GM18505 (cell line): Measurements from ENCODE around the gene HELZ2.

Experiments
- ATAC-seq: cut with Tn5 transposase; IDR thresholded peaks from one replicate; pipeline ENCODE4 v1.9.1; 2021; ENCODE audit not compliant: unreplicated experiment
- POLR2A ChIP-seq: IDR thresholded peaks from 4 replicates; pipeline ENCODE4 v1.6.1; 2011; ENCODE audit warnings: borderline replicate concordance; ENCODE audit not compliant: insufficient read depth, insufficient read length; ENCODE audit errors: extremely low read depth

Gene HELZ2

DNA sequence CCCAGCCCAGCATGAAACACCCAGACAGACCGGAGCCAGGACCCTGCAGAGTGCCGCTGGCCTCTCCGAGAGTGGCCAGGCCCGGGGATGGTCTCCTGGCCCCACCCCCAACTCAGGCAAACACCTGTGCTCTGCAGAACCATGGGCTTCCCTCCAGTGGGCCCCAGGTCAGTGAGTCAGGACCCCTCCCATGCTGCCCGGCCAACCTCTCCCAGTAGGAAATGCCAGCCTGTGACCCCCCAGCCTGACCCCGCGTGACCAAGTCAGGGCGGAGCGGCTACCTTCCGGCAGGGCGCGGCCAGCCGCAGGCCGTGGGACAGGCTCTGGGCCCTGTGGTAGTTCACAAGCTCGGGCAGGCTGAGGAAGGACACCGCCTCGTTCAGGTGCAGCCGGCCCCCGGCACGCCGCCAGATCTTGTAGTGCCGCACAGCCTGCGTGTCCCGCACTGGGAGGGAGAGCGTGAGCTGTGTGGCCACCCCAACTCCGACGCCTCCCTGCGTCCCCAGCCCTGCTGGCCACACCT, 40.1 kb downstream of the HELZ2 start:
- ATAC-seq = no peak
- TF ChIP-seq POLR2A = no peak

DNA sequence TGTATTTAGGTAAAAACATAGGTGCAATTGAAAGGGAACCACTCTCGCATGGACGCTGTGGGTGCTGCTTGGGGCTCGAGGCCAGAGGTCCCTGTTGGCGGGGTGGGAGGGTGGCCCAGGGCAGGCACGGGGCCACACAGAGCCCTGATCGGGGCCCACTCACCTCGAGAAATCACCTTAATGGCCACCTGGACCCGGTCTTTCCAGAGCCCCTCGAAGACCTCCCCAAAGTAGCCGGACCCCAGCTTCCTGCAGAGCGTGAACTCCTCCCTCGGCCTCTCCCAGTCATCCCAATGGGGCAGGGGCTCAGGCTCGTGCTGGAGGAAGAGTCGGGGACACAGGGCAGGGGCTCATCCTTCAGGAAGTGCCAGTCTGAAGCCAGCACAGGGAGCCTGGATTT, 40.7 kb downstream of the HELZ2 start:
- no peak for TF ChIP-seq POLR2A
- no peak for ATAC-seq

DNA sequence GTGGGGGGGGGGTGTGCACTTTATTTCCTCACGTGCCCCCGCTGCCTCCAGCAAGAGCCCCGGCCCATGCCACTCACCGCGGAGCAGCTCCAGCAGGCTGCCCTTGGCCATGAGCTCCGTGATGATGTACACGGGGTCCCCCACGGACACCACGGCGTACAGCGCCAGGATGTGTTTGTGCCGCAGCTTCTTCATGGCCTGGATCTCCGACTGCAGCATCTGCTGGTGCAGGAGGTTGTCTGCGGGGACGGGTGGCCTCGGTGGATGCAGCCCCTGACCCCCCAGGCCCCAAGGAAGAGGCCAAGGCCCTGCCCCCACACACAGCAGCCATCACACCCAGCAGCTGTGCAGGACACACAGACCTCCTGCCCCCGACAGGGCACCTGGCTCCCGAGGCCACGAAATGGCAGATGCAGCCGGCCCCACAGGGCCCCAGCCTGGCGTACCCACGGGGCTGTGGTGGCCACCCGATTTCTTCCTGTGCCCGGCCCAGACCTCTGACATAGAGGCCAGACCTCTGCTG, 41.5 kb downstream of the HELZ2 start:
- ATAC-seq = no peak
- no peak for TF ChIP-seq POLR2A

DNA sequence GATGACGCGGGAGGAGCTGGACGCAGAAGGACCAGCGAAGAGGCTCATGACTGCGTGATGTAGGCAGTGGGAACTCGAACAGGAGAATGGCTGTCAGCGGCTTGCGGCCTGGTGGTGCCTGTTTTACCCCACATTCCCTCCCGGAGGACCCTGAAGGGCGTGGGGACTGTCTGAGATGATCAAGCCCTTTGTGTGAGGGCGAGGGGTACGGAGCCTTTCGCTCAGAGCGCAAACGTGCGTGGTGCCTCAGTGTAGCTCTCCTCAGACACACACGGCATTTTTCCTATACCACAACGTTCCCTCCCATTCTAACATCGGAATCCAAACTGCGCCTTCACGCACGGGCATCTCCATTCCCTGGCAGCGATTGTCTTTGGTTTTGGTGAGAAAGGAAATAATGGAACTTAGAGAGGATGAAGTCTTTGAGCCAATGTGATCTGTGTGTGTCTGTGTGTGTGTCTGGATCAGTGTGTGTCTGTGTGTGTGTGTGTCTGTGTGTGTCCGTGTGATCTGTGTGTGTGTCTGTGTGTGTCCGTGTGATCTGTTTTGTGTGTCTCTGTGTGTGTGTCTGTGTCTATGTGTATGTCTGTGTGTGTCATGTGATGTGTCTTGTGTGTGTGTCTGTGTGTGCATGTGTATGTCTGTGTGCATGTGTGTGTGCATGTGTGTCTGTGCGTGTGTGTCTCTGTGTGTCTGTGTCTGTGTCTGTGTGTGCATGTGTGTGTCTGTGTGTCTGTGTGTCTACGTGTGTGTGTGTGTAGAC, 42.2 kb downstream of the HELZ2 start:
- ATAC-seq = no peak
- no peak for TF ChIP-seq POLR2A

DNA sequence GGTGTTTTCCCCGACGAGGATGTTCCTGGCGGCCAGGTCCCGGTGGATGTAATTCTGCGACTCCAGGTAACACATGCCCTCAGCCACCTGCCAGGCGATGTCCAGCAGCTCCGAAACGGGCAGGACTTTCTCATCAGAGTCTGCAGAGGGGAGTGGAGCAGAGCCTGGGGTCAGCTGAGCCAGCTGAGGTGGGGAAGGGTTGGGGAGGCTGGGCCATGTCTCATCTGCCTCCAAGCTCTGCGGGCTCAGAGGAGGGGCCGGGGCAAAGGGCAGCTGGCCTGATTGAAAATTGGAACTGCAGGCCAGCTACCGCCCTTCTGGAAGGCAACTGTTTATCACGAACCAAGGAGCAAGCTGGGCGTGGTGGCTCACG, 43.3 kb downstream of the HELZ2 start:
- TF ChIP-seq POLR2A = no peak
- no peak for ATAC-seq

DNA sequence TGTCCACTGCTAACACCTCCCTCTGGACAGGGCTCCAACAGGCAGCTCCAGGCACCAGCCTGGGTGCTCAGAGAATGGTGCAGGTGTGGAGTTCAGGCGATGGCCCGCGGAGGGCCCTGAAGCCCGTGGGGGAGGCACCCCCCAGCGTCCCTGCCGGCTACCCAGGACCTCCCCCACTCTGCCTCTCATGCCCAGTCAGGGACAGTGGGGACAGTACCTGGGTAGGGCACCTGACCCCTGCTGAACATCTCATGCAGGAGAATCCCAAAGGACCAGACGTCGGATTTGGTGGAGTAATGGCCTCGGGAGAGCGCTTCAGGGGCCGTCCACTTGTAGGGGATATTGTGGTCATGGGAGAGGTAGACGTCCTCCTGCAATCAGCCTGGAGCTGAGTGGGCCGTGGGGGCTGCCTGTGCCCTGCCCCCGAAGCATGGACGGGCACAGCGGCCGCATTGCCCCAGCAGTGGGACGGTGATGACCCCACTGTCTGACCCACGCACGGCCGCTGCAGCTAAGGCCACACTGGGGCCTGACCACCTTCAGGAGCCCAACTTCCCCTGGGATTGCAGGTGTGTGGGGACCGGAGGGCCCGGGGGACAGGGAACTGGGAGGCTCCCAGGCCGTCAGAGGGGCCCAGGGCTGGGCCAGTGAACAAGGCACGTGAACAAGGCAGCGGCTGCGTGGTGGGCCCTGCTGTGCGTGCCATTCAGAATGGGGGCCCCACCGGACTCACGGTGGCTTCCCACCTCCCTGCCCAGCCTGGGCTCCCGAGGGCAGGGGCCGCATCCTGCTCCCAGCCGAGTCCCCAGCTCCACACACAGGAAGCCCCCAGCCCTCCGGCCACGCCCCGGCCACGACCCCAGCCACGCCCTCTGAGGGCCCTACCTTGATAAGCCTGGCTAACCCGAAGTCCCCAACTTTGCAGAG, 43.9 kb downstream of the HELZ2 start:
- no peak for ATAC-seq

DNA sequence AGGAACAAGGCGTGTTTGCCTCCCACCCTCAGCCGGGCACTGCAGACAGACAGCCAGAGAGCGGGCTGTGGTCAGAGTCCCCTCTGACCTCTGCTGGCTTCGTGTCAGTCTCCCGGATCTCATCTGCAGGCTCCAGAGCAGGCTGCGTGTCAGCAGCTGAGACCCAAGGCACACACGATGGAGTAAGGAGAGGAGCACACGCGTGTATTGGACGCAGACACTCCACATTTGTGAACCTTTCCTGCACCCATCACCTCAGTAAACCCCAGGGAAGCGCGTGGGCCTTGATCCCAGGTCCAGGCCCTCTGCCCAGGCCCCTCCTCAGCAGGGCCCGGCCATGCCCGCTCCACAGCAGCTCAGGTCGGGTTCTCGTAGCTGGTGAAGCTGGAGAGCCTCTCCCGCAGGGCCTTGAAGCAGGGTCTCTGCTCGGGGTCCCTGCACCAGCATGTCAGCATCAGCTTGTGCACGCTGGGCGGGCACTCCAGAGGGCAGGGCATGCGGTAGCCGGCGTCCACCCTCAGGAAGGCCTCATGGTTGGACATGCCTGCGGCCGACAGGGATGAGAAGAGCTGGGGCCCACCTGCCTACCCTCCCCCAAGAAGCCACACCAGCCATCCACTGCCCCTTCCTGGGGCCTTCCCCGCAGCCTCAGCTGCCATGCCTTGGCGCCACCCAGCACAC, 44.7 kb downstream of the HELZ2 start:
- no peak for ATAC-seq
- TF ChIP-seq POLR2A = no peak

More for the DNA sequence above, 43.9 kb downstream of the HELZ2 start:
- TF ChIP-seq POLR2A = no peak

DNA sequence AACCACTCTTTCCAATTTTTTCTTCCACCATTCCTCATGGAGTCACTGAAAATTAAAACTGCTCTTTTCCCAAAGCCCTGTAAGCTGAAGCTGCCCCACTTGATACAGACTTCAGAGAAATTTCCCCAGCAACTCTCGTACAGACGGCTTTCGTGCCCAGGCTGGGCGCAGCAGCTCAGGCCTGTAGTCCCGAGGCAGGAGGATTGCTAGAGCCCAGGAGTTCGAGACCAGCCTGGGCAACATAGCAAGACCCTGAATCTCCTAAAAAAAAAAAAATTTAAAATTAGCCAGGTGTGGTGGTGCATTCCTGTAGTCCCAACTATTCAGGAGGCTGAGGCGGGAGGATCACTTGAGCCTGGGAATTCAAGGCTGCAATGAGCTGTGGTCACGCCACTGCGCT, 46.9 kb downstream of the HELZ2 start:
- no peak for TF ChIP-seq POLR2A
- no peak for ATAC-seq

DNA sequence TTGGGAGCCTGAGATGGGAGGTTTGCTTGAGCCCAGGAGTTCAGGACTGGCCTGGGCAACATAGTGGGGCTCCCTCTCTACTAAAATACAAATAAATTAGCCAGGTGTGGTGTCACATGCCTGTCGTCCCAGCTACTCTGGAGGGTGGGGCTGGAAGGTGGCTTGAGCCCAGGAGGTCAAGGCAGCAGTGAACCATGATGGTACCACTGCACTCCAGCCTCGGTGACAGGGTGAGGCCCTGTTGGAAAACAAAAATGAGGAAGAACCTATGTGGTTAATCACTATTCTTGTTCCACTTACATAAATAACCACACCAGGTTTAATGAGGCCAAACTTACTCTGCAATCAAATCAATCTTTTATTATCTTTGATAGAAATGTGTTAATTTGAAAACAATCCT, 48.1 kb downstream of the HELZ2 start:
- TF ChIP-seq POLR2A = no peak
- no peak for ATAC-seq

DNA sequence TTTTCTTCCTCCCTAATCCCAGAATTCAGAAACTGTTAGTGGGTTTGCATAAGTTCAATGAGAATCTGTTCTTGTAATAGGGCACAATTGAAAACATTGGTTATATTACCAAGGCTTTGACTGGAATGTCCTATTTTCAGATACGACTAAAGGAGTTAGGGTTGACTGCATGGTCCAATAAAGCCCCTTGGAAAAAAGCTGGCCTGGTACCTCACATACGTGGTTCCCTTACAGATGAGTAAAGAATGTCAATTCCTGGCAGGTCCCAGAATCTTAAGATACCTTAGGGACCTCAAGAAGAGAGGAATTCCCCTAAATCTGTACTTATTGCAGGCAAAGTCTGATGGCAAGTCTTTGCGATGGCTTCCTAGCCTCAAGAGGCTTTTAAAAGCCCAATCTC, 48.9 kb downstream of the HELZ2 start:
- ATAC-seq = no peak
- TF ChIP-seq POLR2A = no peak
